Measurements from ENCODE around the gene NRG2. TPM values are rescaled to one million over a fixed set of nuclear protein-coding genes. Genes with fewer than 3 reads are reported as not detected.

NRG2 gene
- polyA plus RNA-seq, 2 of the 4 experiments (the other 2 are of a cell fraction), result 1.0 to 1.1 TPM

- POLR2A ChIA-PET, result no interaction called here
These were observed 214.7 kb downstream of the NRG2 start for GRCh38 chr5:139828207-139828895.

More at GRCh38 chr5:139828207-139828895, 214.7 kb downstream of the NRG2 start:
- ATAC-seq (no peak), FAIRE-seq (no peak), DNase-seq (ENCODE audit: low read depth in 1 of 2, low spot score in 1 of 2) (no peak)
- Histone ChIP-seq H3K9me3 (no peaks in the 10 kb centered on the region), H3K4me1 (no peaks in the 10 kb centered on the region), H3K27ac (no peak overlapping the region), H3K4me2 (no peak overlapping the region), H3K4me3 (no peak overlapping the region)
- TF ChIP-seq BHLHE40 (IDR thresholded peaks at IDR 0.05; ENCODE audit: low read depth, low read length) (no peak), SMC3 (IDR thresholded peaks at IDR 0.05) (no peak), HES2 (IDR thresholded peaks at IDR 0.05) (no peak), ZNF302 (CRISPR knock-in tag; IDR thresholded peaks at IDR 0.05) (no peak), ATOH8 (CRISPR knock-in tag; IDR thresholded peaks at IDR 0.05; ENCODE audit: low read depth) (no peak), RARB (CRISPR knock-in tag; IDR thresholded peaks at IDR 0.05) (no peak), RFX5 (IDR thresholded peaks at IDR 0.05) (no peak), E2F6 (IDR thresholded peaks at IDR 0.05; ENCODE audit: borderline replicate concordance, low read depth) (no peak), HOXB5 (CRISPR knock-in tag; IDR thresholded peaks at IDR 0.05) (no peak), NPAS2 (CRISPR knock-in tag; IDR thresholded peaks at IDR 0.05; ENCODE audit: borderline replicate concordance) (no peak), CTCF (IDR thresholded peaks at IDR 0.05) (no peak), SREBF2 (IDR thresholded peaks at IDR 0.05) (no peak), RNF2 (IDR thresholded peaks at IDR 0.05; ENCODE audit: borderline replicate concordance, low read depth) (no peak), RAD21 (conservative IDR thresholded peaks at IDR 0.05 in 1 of 2, IDR thresholded peaks at IDR 0.05 in 1 of 2) (no peak), HDAC2 (IDR thresholded peaks at IDR 0.05) (no peak), CHD4 (IDR thresholded peaks at IDR 0.05; ENCODE audit: borderline replicate concordance) (no peak), ZC3H11A (IDR thresholded peaks at IDR 0.05) (no peak), FOSB (CRISPR knock-in tag; IDR thresholded peaks at IDR 0.05) (no peak)
- TF ChIP-seq, protein P1, sequence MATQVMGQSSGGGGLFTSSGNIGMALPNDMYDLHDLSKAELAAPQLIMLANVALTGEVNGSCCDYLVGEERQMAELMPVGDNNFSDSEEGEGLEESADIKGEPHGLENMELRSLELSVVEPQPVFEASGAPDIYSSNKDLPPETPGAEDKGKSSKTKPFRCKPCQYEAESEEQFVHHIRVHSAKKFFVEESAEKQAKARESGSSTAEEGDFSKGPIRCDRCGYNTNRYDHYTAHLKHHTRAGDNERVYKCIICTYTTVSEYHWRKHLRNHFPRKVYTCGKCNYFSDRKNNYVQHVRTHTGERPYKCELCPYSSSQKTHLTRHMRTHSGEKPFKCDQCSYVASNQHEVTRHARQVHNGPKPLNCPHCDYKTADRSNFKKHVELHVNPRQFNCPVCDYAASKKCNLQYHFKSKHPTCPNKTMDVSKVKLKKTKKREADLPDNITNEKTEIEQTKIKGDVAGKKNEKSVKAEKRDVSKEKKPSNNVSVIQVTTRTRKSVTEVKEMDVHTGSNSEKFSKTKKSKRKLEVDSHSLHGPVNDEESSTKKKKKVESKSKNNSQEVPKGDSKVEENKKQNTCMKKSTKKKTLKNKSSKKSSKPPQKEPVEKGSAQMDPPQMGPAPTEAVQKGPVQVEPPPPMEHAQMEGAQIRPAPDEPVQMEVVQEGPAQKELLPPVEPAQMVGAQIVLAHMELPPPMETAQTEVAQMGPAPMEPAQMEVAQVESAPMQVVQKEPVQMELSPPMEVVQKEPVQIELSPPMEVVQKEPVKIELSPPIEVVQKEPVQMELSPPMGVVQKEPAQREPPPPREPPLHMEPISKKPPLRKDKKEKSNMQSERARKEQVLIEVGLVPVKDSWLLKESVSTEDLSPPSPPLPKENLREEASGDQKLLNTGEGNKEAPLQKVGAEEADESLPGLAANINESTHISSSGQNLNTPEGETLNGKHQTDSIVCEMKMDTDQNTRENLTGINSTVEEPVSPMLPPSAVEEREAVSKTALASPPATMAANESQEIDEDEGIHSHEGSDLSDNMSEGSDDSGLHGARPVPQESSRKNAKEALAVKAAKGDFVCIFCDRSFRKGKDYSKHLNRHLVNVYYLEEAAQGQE (IDR thresholded peaks at IDR 0.05), result no peak
- CTCF ChIA-PET, result interaction anchor here (0.7 kb wide), 1 partner anchor 61 kb away, joined by 3 read pairs; no protein-coding TSS in a partner anchor
- WGBS (ENCODE audit: missing lambda C conversion rate), result 46% methylated on average over 8 of the region's 8 CpGs

Data from A549 (cell line).